H9 (cell line): ENCODE data around the gene THSD4. TPM values are rescaled to one million over a fixed set of nuclear protein-coding genes. Genes with fewer than 3 reads are reported as not detected.

Experiments used
- DNase-seq: peaks from one replicate; pipeline ENCODE4 v3.0.0-alpha.2; 2017
- H2AFZ ChIP-seq: one replicate; pipeline ENCODE4 v1.6.1; 2013; ENCODE audit warnings: mild to moderate bottlenecking, low read length, control low read depth, moderate library complexity
- H2AK5ac ChIP-seq: 2 replicates; pipeline ENCODE4 v1.6.1; 2013; ENCODE audit warnings: low read length, control low read depth, mixed read lengths; ENCODE audit not compliant: insufficient read length
- H2BK120ac ChIP-seq: one replicate; pipeline ENCODE4 v1.6.1; 2013; ENCODE audit warnings: low read depth, mild to moderate bottlenecking, low read length, control low read depth, inconsistent platforms; ENCODE audit not compliant: poor library complexity, severe bottlenecking
- H2BK12ac ChIP-seq: 2 replicates; pipeline ENCODE4 v1.6.1; 2013; ENCODE audit warnings: low read length, control low read depth, mixed read lengths, low read depth; ENCODE audit not compliant: insufficient read length
- H2BK15ac ChIP-seq: 2 replicates; pipeline ENCODE4 v1.6.1; 2013; ENCODE audit warnings: low read depth, low read length, control low read depth
- H2BK20ac ChIP-seq: one replicate; pipeline ENCODE4 v1.6.1; 2013; ENCODE audit warnings: low read depth, mild to moderate bottlenecking, low read length, control low read depth, inconsistent platforms; ENCODE audit not compliant: poor library complexity, severe bottlenecking
- H2BK5ac ChIP-seq: 2 replicates; pipeline ENCODE4 v1.6.1; 2013; ENCODE audit warnings: low read length, control low read depth, mixed read lengths; ENCODE audit not compliant: insufficient read length
- H3K14ac ChIP-seq: 2 replicates; pipeline ENCODE4 v1.6.1; 2013; ENCODE audit warnings: low read length, control low read depth; ENCODE audit not compliant: insufficient read depth
- H3K18ac ChIP-seq: 2 replicates; pipeline ENCODE4 v1.6.1; 2013; ENCODE audit warnings: low read depth, mild to moderate bottlenecking, mixed read lengths, low read length, control low read depth; ENCODE audit not compliant: insufficient read length
- H3K23ac ChIP-seq: 2 replicates; pipeline ENCODE4 v1.6.1; 2013; ENCODE audit warnings: low read length, control low read depth, mixed read lengths, low read depth; ENCODE audit not compliant: insufficient read length
- H3K23me2 ChIP-seq: 2 replicates; pipeline ENCODE4 v1.6.1; 2013; ENCODE audit warnings: low read depth, mild to moderate bottlenecking, mixed read lengths, low read length, control low read depth; ENCODE audit not compliant: insufficient read length, poor library complexity, severe bottlenecking
- H3K27ac ChIP-seq: 2 replicates; pipeline ENCODE4 v1.5.1; 2013; ENCODE audit warnings: low read length, control low read depth, mixed read lengths, low read depth; ENCODE audit not compliant: insufficient read length
- H3K27me3 ChIP-seq: 2 replicates; pipeline ENCODE4 v1.6.1; 2013; ENCODE audit warnings: low read length, control low read depth, inconsistent platforms; ENCODE audit not compliant: insufficient read depth
- H3K4ac ChIP-seq: 2 replicates; pipeline ENCODE4 v1.6.1; 2013; ENCODE audit warnings: low read depth, mild to moderate bottlenecking, control low read depth, inconsistent platforms, low read length, moderate library complexity
- H3K4me1 ChIP-seq: 2 replicates; pipeline ENCODE4 v1.6.1; 2013; ENCODE audit warnings: low read length, control low read depth, inconsistent platforms; ENCODE audit not compliant: insufficient read depth
- H3K4me2 ChIP-seq: 2 replicates; pipeline ENCODE4 v1.6.1; 2013; ENCODE audit warnings: low read length, control low read depth, mixed read lengths; ENCODE audit not compliant: insufficient read length, insufficient read depth
- H3K56ac ChIP-seq: 2 replicates; pipeline ENCODE4 v1.6.1; 2013; ENCODE audit warnings: low read depth, mild to moderate bottlenecking, mixed read lengths, low read length, control low read depth; ENCODE audit not compliant: insufficient read length
- H3K79me1 ChIP-seq: 2 replicates; pipeline ENCODE4 v1.6.1; 2013; ENCODE audit warnings: low read depth, mild to moderate bottlenecking, moderate library complexity, low read length, control low read depth, inconsistent platforms; ENCODE audit not compliant: insufficient read depth, poor library complexity, severe bottlenecking
- H3K79me2 ChIP-seq: 2 replicates; pipeline ENCODE4 v1.6.1; 2013; ENCODE audit warnings: low read length, control low read depth, inconsistent platforms; ENCODE audit not compliant: insufficient read depth
- H3K9ac ChIP-seq: 2 replicates; pipeline ENCODE4 v1.6.1; 2013; ENCODE audit warnings: low read length, control low read depth, mixed read lengths; ENCODE audit not compliant: insufficient read length; ENCODE audit errors: extremely low read depth
- H3K9me3 ChIP-seq: one replicate; pipeline ENCODE4 v1.6.1; 2013; ENCODE audit warnings: low read depth, low read length, inconsistent platforms; ENCODE audit not compliant: control insufficient read depth
- H3T11ph ChIP-seq: one replicate; pipeline ENCODE4 v1.6.1; 2013; ENCODE audit warnings: mild to moderate bottlenecking, low read length, control low read depth, inconsistent platforms
- H4K20me1 ChIP-seq: one replicate; pipeline ENCODE4 v1.6.1; 2013; ENCODE audit not compliant: control insufficient read depth, insufficient read length, insufficient read depth
- H4K5ac ChIP-seq: 2 replicates; pipeline ENCODE4 v1.6.1; 2013; ENCODE audit warnings: low read depth, mild to moderate bottlenecking, mixed read lengths, low read length, control low read depth; ENCODE audit not compliant: insufficient read length
- H4K8ac ChIP-seq: replicated peaks from 2 replicates; pipeline ENCODE4 v1.6.1; 2013; ENCODE audit warnings: low read length, control low read depth, mixed read lengths, low read depth; ENCODE audit not compliant: insufficient read length
- H4K91ac ChIP-seq: 2 replicates; pipeline ENCODE4 v1.6.1; 2013; ENCODE audit warnings: low read depth, mild to moderate bottlenecking, moderate library complexity, mixed read lengths, low read length, control low read depth; ENCODE audit not compliant: insufficient read length
- H3K27ac Mint-ChIP-seq, 3 experiments: 2 replicates in 2 of 3; 3 replicates in 1 of 3; pipeline ENCODE4 v1.8.0; 2020 to 2021; ENCODE audit warnings: mixed read lengths in 3 of 3, mild to moderate bottlenecking in 1 of 3, moderate library complexity in 1 of 3
- H3K27me3 Mint-ChIP-seq: 2 replicates; pipeline ENCODE4 v1.8.0; 2021; ENCODE audit warnings: low read depth, mild to moderate bottlenecking, moderate library complexity, mixed read lengths
- H3K36me3 Mint-ChIP-seq, 3 experiments: 2 replicates in 2 of 3; 3 replicates in 1 of 3; pipeline ENCODE4 v1.8.0; 2020 to 2021; ENCODE audit warnings: low read depth in 3 of 3, mixed read lengths in 3 of 3; ENCODE audit not compliant: insufficient read depth in 1 of 3
- H3K4me1 Mint-ChIP-seq, 2 experiments: 2 replicates each; pipeline ENCODE4 v1.8.0; 2020; ENCODE audit warnings: mixed read lengths in 2 of 2
- H3K4me3 Mint-ChIP-seq, 2 experiments: 2 replicates in 1 of 2; 3 replicates in 1 of 2; pipeline ENCODE4 v1.8.0; 2020 to 2021; ENCODE audit warnings: mild to moderate bottlenecking in 2 of 2, mixed read lengths in 2 of 2, moderate library complexity in 1 of 2
- H3K9me3 Mint-ChIP-seq, 2 experiments: 2 replicates in 1 of 2; 3 replicates in 1 of 2; pipeline ENCODE4 v1.8.0; 2020; ENCODE audit warnings: mild to moderate bottlenecking in 2 of 2, mixed read lengths in 2 of 2, moderate library complexity in 1 of 2
- WGBS: extraction: QIAGEN DNeasy Blood & Tissue Kit; methylation state at CpG from one replicate; pipeline ENCODE4 v1.1.7; 2013; ENCODE audit warnings: missing lambda C conversion rate, low lambda C conversion rate, mixed read lengths; ENCODE audit not compliant: insufficient read length; ENCODE audit errors: extremely low coverage; 5-methylcytosine and 5-hydroxymethylcytosine counted together
- total RNA-seq: library from RNA; stranded (reverse); gene quantifications from 2 replicates; pipeline ENCODE4 v1.2.1, GENCODE V29; 2021
- TF ChIP-seq, protein P1 (sequence below): fragments of 200-600 bp; sonication (generic); conservative IDR thresholded peaks from 3 replicates; pipeline ENCODE4 v1.8.0; 2021; ENCODE audit warnings: antibody characterized with exemption, mild to moderate bottlenecking

Gene THSD4
- total RNA-seq, 1 experiment from 2014 or later = 5.5 TPM

DNA sequence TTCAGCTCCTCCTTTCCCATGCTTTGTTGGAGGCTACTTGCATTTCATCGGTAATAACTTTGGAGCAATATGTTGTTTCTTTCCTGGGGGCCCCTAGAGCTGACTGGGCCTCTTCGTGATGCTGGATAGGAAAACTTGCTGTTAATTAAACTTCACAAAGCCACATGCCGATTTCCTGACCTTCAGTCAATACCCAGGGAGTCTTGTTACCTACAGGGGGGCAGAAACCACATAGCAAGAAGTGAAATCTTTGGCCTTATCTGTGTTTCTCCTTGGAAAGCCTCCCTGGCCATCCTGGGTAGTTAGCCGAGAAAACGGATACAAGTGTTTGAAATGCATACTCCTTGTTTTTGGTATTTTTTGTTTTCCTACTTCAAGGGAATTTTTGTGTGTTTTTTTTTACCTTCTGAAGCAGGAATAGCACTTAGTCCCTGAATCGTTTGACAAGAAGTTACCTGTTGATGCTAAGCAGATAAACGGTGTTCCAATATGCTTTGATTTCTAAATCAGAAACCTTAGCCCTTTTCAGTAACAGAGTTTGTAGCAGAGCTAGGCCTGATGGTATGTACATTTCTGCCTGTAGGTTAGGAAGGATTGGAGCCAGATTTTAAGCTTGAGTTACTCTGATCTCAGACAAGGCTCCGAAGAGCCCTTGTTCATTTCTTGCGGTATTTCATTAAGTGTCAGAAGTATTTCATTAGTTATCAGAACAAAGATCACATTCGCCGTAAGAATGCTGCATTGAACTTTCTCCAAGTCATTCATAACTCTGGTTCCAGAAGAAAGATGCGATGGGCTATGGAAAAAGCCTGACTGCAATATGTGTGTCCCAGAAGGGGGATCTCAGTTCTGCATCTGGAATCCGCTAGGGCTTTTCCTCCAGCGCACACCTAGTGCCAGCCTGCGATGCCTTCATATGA lies 111.5 kb downstream of the THSD4 start:
- no peak overlapping the region for H4K5ac ChIP-seq
- no peaks in the 10 kb centered on the region for H3K79me1 ChIP-seq
- no peak overlapping the region for H3K9ac ChIP-seq
- Mint-ChIP-seq H3K4me1 (peaks cover 24 to 38% of the 10 kb centered on the region in 2 experiments), H3K4me3 (no peak overlapping the region; a peak in 1 of 5 replicates), H3K9me3 (peaks cover 0 to 4% of the 10 kb centered on the region in 2 experiments; a peak in 1 of 5 replicates), H3K27me3 (peaks cover 2% of the 10 kb centered on the region), H3K27ac (no peak overlapping the region), H3K36me3 (peaks cover 0 to 4% (median 3%) of the 10 kb centered on the region in 3 experiments; a peak in 3 of 7 replicates)
- no peak overlapping the region for H3K56ac ChIP-seq
- no peak overlapping the region for H2BK120ac ChIP-seq
- no peaks in the 10 kb centered on the region for H3K23me2 ChIP-seq
- no peaks in the 10 kb centered on the region for H4K20me1 ChIP-seq
- no peak overlapping the region for H3K14ac ChIP-seq
- H3K4me1 ChIP-seq = no peaks in the 10 kb centered on the region; the same call in 1 of the 2 replicates
- no peak overlapping the region for H4K8ac ChIP-seq
- H3K4ac ChIP-seq = no peak overlapping the region
- H2BK5ac ChIP-seq = no peak overlapping the region
- no peak for DNase-seq
- H3K23ac ChIP-seq = no peak overlapping the region
- no peak overlapping the region for H2BK12ac ChIP-seq
- H3K27ac ChIP-seq = no peak overlapping the region
- no peak overlapping the region for H2AK5ac ChIP-seq
- no peaks in the 10 kb centered on the region for H3K9me3 ChIP-seq
- H3K18ac ChIP-seq = no peak overlapping the region
- no peak overlapping the region for H2BK20ac ChIP-seq
- TF ChIP-seq, protein P1, sequence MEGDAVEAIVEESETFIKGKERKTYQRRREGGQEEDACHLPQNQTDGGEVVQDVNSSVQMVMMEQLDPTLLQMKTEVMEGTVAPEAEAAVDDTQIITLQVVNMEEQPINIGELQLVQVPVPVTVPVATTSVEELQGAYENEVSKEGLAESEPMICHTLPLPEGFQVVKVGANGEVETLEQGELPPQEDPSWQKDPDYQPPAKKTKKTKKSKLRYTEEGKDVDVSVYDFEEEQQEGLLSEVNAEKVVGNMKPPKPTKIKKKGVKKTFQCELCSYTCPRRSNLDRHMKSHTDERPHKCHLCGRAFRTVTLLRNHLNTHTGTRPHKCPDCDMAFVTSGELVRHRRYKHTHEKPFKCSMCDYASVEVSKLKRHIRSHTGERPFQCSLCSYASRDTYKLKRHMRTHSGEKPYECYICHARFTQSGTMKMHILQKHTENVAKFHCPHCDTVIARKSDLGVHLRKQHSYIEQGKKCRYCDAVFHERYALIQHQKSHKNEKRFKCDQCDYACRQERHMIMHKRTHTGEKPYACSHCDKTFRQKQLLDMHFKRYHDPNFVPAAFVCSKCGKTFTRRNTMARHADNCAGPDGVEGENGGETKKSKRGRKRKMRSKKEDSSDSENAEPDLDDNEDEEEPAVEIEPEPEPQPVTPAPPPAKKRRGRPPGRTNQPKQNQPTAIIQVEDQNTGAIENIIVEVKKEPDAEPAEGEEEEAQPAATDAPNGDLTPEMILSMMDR = no peak
- no peak overlapping the region for H3K4me2 ChIP-seq
- WGBS = no CpG with 5 or more reads among the region's 15 CpGs
- H3K79me2 ChIP-seq = no peaks in the 10 kb centered on the region
- no peaks in the 10 kb centered on the region for H3K27me3 ChIP-seq
- H4K91ac ChIP-seq = no peak overlapping the region
- H2AFZ ChIP-seq = no peak overlapping the region
- H3T11ph ChIP-seq = no peak overlapping the region
- H2BK15ac ChIP-seq = no peak overlapping the region
